ENCODE results near the gene SMIM8.

The SMIM8 gene

DNA sequence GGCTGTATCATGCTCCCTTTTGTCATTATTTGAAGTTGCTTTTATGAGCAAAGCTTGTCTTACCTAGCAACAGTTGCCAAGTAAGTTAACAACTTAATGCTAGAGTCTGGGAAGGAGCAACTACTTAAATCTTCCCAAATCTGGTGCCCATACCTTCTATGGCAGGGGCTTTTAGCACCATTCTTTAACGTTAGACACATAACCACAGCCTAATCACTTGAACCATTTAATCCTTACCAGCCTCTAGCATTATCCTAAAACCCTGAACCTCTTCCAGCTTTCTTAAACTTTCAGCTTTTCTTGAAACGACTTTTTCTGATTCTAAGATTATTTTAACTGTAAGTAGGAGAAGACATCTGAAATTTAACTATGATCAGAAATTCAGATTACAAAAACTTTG lies 22.3 kb downstream of the SMIM8 start, which contains the start of gene C6orf163:
Gene C6orf163 (plus strand): TSS at position 83 of the 400 bp plus-strand sequence. CDS start 287 bp downstream, at position 370.
- H3K4me3 ChIP-seq (ENCODE audit: low read length) = no peak within 1 kb of the TSS
- TF ChIP-seq, protein P1, sequence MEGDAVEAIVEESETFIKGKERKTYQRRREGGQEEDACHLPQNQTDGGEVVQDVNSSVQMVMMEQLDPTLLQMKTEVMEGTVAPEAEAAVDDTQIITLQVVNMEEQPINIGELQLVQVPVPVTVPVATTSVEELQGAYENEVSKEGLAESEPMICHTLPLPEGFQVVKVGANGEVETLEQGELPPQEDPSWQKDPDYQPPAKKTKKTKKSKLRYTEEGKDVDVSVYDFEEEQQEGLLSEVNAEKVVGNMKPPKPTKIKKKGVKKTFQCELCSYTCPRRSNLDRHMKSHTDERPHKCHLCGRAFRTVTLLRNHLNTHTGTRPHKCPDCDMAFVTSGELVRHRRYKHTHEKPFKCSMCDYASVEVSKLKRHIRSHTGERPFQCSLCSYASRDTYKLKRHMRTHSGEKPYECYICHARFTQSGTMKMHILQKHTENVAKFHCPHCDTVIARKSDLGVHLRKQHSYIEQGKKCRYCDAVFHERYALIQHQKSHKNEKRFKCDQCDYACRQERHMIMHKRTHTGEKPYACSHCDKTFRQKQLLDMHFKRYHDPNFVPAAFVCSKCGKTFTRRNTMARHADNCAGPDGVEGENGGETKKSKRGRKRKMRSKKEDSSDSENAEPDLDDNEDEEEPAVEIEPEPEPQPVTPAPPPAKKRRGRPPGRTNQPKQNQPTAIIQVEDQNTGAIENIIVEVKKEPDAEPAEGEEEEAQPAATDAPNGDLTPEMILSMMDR (conservative IDR thresholded peaks at IDR 0.05; ENCODE audit: low read length) = no peak
- no peak for DNase-seq (ENCODE audit: low read depth)

GRCh38 chr6:87346700-87347099 lies 24.3 kb downstream of the SMIM8 start:
- H3K4me3 ChIP-seq (ENCODE audit: low read length) = no peak overlapping the region
- TF ChIP-seq, protein P1 (conservative IDR thresholded peaks at IDR 0.05; ENCODE audit: low read length) = no peak
- DNase-seq (ENCODE audit: low read depth) = no peak

- no peak for DNase-seq (ENCODE audit: low read depth)
- no peak overlapping the region for H3K4me3 ChIP-seq (ENCODE audit: low read length)
- TF ChIP-seq, protein P1 (conservative IDR thresholded peaks at IDR 0.05; ENCODE audit: low read length) = no peak
Observed at GRCh38 chr6:87349896-87350295, 27.5 kb downstream of the SMIM8 start.

- no peak overlapping the region for H3K4me3 ChIP-seq (ENCODE audit: low read length)
- peak; percentile 18 for DNase-seq (ENCODE audit: low read depth)
- TF ChIP-seq, protein P1 (conservative IDR thresholded peaks at IDR 0.05; ENCODE audit: low read length) = no peak
Observed at GRCh38 chr6:87350516-87350915, 28.1 kb downstream of the SMIM8 start.

- TF ChIP-seq, protein P1 (conservative IDR thresholded peaks at IDR 0.05; ENCODE audit: low read length) = no peak
- DNase-seq (ENCODE audit: low read depth) = no peak
- no peak overlapping the region for H3K4me3 ChIP-seq (ENCODE audit: low read length)
Observed at GRCh38 chr6:87351583-87351982, 29.2 kb downstream of the SMIM8 start.

DNA sequence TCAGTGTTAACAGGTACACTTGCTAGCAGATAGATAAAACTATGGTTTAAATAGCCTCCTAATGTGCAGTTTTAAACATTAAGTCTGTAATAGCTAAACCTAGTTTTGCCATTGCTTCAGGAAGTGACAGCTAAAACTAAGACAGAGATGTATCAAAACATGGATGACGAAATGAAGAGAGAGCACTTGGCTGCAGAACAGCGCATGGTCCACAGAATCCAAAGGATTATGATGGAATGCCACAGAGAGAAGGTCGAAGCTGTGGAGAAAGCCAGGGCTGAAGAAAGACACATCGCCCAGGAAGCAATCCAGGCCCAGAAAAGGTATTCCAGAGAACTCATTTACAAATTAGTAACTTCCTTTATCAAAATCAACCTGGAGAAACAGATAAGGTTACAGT lies 33.8 kb downstream of the SMIM8 start:
- no peak overlapping the region for H3K4me3 ChIP-seq (ENCODE audit: low read length)
- no peak for DNase-seq (ENCODE audit: low read depth)
- TF ChIP-seq, protein P1 (conservative IDR thresholded peaks at IDR 0.05; ENCODE audit: low read length) = no peak

- TF ChIP-seq, protein P1 (conservative IDR thresholded peaks at IDR 0.05; ENCODE audit: low read length) = no peak
- no peak overlapping the region for H3K4me3 ChIP-seq (ENCODE audit: low read length)
- DNase-seq (ENCODE audit: low read depth) = peak; percentile 45
Observed at GRCh38 chr6:87357479-87358196, 35.2 kb downstream of the SMIM8 start.
